Measurements from ENCODE around the gene KIF16B.

KIF16B gene

DNA sequence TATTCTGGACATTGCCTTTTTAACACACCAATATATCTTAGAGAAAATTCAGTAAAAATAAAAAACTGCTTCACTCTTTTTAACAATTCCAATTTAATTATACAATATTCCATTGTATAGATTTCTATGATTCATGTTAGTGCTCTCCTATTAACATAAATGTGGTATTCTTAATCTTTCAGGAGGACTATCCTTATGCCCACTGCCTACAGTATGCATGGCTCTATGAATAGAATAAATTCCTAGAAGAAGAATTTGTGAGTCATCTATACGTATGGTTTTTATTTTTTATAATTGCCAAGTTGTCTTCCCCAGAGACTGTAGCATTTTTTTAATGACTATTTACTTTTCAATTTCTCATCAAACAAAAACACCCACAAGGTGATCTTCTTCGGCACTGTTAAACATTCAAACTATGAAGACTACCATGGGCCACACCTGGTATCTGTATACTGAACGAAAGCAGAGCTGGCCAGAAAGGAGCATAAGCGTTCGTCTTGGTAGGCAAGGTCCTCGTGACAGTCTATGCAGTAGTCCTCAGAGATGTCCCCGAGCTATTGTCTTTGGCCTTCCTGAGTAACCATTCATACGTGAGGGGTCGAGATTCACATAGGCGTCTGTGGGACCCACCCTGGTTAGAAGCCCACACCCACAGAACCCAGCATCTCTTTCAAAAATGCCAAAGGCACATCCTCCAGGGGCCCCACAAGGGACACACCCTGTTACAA lies 74.6 kb downstream of the KIF16B start:
- TF ChIP-seq, protein P1, sequence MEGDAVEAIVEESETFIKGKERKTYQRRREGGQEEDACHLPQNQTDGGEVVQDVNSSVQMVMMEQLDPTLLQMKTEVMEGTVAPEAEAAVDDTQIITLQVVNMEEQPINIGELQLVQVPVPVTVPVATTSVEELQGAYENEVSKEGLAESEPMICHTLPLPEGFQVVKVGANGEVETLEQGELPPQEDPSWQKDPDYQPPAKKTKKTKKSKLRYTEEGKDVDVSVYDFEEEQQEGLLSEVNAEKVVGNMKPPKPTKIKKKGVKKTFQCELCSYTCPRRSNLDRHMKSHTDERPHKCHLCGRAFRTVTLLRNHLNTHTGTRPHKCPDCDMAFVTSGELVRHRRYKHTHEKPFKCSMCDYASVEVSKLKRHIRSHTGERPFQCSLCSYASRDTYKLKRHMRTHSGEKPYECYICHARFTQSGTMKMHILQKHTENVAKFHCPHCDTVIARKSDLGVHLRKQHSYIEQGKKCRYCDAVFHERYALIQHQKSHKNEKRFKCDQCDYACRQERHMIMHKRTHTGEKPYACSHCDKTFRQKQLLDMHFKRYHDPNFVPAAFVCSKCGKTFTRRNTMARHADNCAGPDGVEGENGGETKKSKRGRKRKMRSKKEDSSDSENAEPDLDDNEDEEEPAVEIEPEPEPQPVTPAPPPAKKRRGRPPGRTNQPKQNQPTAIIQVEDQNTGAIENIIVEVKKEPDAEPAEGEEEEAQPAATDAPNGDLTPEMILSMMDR (IDR thresholded peaks at IDR 0.05; ENCODE audit: low read depth, low read length): no peak
- Histone ChIP-seq H3K9me3 (ENCODE audit: severe bottlenecking) (no peaks in the 10 kb centered on the region), H3K4me3 (ENCODE audit: low read depth, low read length) (no peak overlapping the region), H3K27ac (no peak overlapping the region), H3K27me3 (ENCODE audit: insufficient read depth, low read depth, severe bottlenecking) (no peaks in the 10 kb centered on the region), H3K36me3 (peaks cover 6% of the 10 kb centered on the region; the same call in 1 of the 2 replicates)
- DNase-seq: no peak

DNA sequence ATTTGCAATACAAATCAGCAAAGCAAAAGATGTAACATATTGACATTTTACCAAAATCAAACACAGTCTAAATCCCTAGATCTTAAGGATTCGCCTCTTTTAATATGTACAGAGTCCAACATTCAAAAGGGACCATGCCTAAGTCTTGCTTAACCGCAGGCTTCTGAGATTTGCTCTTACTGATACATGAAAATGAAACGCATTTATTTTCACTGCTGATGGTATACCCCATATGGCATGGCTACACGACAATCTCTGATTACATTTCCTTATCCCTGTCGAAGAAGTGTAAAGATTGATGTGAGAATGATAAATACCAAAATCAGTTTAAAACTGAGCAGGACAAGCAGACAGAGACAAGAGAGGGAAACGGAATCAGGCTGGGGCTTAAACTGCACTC lies 75.4 kb downstream of the KIF16B start:
- no peak overlapping the region for H3K4me3 ChIP-seq (ENCODE audit: low read depth, low read length)
- no peak overlapping the region for H3K27ac ChIP-seq
- TF ChIP-seq, protein P1 (IDR thresholded peaks at IDR 0.05; ENCODE audit: low read depth, low read length): no peak
- H3K9me3 ChIP-seq (ENCODE audit: severe bottlenecking): no peaks in the 10 kb centered on the region
- no peak for DNase-seq
- no peaks in the 10 kb centered on the region for H3K27me3 ChIP-seq (ENCODE audit: insufficient read depth, low read depth, severe bottlenecking)
- H3K36me3 ChIP-seq: no peaks in the 10 kb centered on the region; the same call in 1 of the 2 replicates

DNA sequence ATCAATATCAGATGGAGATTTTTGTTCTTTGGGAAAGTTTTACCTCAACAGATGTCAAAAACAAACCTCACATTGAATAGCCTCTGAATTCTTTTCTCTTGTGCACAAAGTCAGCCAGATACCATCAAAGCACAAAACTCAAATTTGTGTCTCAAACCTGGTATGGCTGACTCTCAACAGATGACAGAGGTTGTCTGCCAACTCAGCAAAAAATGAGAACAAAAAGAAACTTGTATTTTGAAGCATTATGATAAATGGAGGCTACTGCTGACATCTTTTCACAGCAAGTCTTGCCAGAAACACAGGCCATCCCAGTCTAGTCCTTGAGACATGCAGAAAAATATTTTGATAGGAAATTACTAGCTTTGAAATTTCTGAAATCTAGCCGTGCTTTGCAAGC lies 79.8 kb downstream of the KIF16B start:
- Histone ChIP-seq H3K27ac (no peak overlapping the region), H3K36me3 (no peaks in the 10 kb centered on the region; the same call in none of the 2 replicates), H3K4me3 (ENCODE audit: low read depth, low read length) (no peak overlapping the region), H3K9me3 (ENCODE audit: severe bottlenecking) (no peaks in the 10 kb centered on the region), H3K27me3 (ENCODE audit: insufficient read depth, low read depth, severe bottlenecking) (no peaks in the 10 kb centered on the region)
- TF ChIP-seq, protein P1 (IDR thresholded peaks at IDR 0.05; ENCODE audit: low read depth, low read length): no peak
- DNase-seq: no peak

DNA sequence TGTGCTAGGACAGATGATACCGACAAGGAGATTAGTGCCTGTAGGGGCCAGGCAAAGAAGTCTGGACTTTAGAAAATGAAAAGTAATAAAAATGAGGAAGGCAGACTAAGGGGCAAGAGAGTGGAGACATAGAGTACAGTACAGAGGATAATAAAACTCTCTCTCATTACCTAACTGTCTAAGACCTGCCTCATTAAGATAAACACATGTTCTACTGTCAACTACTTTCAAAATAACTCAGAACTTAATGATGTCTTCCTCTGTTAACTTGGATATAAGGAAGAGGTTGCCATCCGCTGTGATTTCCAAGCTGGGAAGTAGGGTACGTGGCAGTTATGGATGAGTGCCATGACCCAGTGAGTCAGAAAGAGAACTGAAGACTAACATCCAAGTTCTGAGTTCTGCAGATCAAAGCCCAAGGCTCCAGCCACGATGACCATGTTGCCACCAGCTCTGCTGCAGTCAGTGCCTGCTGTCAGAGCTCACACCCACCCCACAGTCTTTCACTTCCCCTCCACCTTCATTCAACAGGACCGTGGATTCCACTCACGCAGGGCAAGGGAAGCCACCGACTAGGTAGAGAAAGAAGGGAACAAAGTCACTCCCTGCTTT lies 81.8 kb downstream of the KIF16B start:
- TF ChIP-seq, protein P1 (IDR thresholded peaks at IDR 0.05; ENCODE audit: low read depth, low read length): no peak
- H3K27me3 ChIP-seq (ENCODE audit: insufficient read depth, low read depth, severe bottlenecking): no peaks in the 10 kb centered on the region
- no peaks in the 10 kb centered on the region for H3K9me3 ChIP-seq (ENCODE audit: severe bottlenecking)
- DNase-seq: no peak
- H3K4me3 ChIP-seq (ENCODE audit: low read depth, low read length): no peak overlapping the region
- no peaks in the 10 kb centered on the region; the same call in none of the 2 replicates for H3K36me3 ChIP-seq
- H3K27ac ChIP-seq: no peak overlapping the region

DNA sequence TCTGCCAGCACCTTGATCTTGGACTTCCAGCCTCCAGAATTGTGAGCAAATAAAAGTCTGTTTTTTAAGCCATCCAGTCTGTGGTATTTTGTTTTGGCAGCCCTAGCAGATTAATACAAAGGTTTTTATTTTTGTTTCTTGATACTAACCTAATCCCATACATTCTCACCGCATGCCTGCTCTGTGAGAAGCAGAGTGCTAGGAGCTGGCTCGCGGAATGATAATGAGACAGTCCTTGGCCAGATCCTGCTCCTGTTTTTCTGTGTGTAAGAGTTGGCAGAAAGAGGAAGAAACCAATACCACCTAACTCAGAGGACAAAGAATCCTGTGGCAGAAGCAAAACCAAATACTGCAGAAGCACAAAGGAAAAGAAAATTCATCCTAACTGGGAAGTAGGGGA lies 82.6 kb downstream of the KIF16B start:
- no peak overlapping the region for H3K4me3 ChIP-seq (ENCODE audit: low read depth, low read length)
- DNase-seq: no peak
- no peaks in the 10 kb centered on the region for H3K27me3 ChIP-seq (ENCODE audit: insufficient read depth, low read depth, severe bottlenecking)
- TF ChIP-seq, protein P1 (IDR thresholded peaks at IDR 0.05; ENCODE audit: low read depth, low read length): no peak
- H3K27ac ChIP-seq: no peak overlapping the region
- H3K36me3 ChIP-seq: no peaks in the 10 kb centered on the region; the same call in none of the 2 replicates
- H3K9me3 ChIP-seq (ENCODE audit: severe bottlenecking): no peaks in the 10 kb centered on the region

Measured in WERI-Rb-1 (cell line).